Stimulated activated CD8-positive, alpha-beta memory T cell treated with anti-CD3 and anti-CD28 coated beads, Interleukin-4, amount 100 ng/mL, for 24 hours (primary cell): ENCODE results near the gene DPPA4.
"Not testable (repeated sequence)": the region's sequence is repeated elsewhere in the genome, so short reads cannot be mapped to it uniquely, and the experiment has no call there.

Experiments
- DNase-seq: peaks from one replicate; pipeline ENCODE4 v3.0.0-alpha.2; 2020; ENCODE audit warnings: low read depth

DPPA4 gene, protein sequence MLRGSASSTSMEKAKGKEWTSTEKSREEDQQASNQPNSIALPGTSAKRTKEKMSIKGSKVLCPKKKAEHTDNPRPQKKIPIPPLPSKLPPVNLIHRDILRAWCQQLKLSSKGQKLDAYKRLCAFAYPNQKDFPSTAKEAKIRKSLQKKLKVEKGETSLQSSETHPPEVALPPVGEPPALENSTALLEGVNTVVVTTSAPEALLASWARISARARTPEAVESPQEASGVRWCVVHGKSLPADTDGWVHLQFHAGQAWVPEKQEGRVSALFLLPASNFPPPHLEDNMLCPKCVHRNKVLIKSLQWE

DNA sequence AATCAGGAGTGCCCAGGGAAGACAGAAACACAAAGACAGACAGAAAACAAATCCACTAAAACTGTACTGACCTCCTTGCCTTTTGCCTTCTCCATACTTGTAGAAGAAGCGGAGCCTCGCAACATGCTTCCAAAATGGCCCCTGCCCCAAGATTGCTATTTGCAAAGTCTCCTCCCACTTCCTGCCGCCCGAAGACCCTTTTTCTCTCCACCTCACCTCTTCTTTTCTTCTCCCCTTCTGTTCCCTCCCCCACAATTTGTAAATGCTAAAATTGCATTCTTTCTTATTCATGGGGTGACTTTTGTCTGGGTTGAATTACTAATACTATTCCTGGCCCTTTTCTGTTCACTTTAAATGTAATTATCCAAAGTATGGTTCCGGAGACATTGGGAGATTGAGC is at the start of gene DPPA4:
TSS of gene DPPA4 (minus strand) at position 154 of the 400 bp plus-strand sequence. CDS start at position 125, 29 bp downstream.
- no peak for DNase-seq

DNA sequence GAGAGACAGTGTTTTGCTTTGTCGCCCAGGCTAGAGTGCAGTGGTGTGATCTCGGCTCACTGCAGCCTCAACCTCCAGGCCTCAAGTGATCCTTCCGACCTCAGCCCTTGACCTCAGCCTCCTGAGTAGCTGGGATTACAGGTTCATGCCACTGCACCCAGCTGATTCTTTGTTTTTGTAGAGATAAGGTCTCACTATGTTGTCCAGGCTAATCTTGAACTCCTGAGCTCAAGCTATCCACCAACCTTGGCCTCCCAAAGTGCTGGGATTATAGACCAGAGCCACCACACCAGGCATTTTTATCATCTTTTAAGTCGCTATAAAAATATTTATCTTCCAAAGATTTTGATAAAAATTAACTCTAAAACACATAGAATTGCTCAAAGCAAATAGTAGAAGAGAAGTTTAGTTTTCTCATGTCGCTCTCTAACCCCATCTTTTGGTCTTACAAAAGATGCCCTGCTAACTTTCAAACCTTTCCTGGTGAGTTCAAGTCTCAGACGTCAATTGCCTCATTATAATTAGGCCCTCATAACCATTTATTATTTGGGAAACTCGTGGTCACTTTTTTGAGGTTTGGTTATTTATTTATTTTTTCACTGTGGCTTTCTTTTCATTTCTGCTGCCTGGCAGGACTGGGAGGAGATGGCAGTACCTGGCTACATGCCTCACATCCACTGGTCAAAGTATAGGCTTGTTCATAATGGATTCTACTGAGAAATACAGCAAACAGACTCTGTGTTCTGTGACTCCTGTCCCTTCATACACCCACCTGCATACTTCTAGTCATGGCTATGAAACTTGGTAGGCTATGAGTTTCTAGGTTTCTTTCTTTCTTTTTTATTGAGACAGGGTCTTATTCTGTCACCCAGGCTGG is 48.3 kb upstream of the DPPA4 start:
- DNase-seq, result no peak

DNA sequence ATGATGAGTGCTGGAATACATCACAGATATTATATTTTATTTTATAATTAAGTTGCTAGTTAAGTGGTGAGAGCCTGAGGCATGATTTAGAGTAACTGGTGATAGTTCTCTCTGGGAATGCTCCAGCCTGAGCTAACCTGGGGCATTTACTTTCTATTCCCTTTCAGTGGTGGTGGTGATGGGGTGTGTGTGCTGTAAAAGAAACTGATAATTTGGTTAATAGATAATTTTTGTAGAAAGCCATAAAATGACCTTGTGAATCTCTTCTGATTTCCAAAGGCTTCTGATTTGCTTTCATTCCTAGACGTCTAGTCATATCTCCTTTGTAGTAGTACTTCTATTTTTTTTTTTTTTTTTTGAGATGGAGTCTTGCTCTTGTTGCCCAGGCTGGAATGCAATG is 46.8 kb upstream of the DPPA4 start:
- DNase-seq, result no peak

DNA sequence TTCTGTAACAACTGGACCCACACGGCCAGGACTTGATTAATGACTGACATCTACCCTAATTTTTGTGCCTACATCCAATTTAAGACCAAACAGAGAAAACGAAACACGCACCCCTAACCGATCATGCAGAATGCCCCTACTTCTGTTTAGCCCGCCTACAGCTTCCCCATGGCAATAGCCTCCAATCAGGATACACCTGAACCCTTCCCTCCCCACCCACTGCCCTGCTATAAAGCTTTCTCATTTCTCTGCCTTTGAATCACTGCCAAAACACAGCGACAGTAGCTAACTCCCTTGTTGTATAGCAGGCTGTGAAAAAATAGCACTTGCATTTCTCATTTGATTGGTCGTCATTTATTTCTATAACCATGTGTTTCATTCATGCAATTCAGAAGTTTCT is 45.2 kb upstream of the DPPA4 start:
- no peak for DNase-seq

DNA sequence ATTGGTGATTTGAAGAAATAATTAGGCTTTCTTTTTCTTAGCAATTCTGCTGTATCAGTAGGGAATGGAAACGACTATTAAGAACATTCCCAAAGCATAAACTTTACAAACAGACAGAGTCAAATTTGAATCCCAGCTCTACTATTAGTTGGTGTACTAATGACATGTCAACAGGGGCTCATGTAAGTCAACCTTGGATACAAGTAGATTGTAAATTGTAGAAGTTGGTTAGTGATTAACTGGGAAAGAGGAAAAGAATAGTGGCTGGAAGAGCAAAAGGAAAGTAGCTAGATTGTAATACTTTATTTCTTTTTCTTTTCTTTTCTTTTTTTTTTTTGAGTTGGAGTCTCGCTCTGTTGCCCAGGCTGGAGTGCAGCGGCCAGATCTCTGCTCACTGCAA is 38.6 kb upstream of the DPPA4 start:
- no peak for DNase-seq

DNA sequence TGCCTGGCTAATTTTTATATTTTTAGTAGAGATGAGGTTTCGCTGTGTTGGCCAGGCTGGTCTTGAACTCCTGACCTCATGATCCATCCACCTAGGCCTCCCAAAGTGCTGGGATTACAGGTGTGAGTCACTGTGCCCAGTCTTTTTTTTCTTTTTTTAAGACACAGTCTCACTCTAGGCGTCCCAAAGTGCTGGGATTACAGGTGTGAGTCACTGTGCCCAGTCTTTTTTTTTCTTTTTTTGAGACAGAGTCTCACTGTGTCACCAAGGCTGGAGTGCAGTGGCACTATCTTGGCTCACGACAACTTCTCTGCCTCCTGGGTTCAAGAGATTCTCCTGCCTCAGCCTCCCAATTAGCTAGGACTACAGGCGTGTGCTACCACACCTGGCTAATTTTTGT is 37.1 kb upstream of the DPPA4 start:
- not testable (repeated sequence) for DNase-seq

DNA sequence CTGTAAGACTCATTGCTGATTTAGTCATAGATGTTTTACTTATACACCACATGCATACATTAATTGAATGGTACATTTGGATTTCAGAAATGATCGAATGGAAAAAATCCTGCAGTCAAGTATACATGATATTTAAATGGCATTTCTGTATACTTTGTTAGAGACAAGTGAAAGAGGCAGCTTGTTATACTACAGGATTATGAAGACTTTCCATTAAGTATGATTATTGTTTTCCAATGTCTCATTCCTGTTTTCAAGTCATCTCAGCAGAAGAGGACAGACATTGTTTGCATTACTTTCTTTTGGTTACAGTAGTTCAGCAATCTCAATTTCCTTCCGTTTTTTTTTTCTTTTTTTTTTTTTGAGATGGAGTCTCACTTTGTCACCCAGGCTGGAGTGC is 36.6 kb upstream of the DPPA4 start:
- DNase-seq, result no peak

DNA sequence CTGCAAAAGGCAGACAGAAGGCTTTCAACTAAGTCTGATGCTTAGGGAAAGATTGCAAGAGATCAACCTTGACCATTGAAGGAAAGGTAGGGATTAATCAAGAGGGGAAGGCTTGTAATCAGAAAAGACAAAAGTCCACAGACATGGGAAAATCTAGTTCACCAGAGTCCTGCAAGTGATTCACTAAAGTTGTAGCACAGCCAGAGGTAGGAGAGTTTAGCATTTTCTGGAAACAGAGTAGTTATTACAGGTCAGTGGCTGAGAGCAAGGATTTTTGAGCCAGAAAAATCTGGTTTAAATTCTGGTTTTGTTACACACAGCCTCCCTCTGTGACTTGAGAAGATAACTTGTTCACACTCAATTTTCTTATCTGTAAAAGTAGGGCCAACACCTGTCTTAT is 35.3 kb upstream of the DPPA4 start:
- no peak for DNase-seq

DNA sequence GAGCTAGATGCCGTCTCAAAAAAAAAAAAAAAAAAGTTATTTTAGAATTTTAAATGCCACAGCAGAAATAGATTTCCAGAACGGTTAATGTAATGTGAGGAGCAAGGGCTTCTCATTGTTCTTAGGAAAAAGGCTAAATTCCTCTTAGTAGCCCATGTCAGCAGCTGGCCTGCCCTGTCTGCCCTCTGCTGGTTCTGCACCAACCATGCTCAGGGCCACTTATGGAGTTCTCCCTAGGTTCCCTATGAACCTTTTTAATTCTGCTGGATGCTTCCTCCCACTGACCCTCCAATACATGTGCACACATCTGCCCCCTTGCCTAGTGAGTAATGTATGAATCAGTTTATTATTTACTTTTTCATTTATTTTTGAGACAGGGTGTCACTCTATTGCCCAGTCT is 32.2 kb upstream of the DPPA4 start:
- DNase-seq, result no peak

DNA sequence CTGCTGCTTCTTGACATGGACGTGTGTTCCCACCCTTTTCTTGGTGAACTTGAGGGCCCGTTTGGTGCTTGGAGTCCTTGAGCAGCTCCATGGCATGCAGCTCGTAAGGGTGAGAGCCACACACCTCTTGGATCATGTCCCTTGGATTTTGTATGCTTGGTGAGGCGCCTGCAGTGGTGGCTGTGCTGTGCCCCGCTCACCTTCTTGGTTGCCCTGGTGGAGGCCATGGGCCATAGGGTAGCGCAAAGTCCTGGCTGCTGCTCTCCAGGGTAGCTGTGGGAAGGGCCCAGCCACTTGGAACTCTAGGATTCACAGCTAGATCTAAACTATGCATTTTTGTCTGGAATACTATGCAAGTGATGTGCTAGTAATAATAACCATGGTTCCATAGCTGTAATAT is 26.7 kb upstream of the DPPA4 start:
- no peak for DNase-seq

DNA sequence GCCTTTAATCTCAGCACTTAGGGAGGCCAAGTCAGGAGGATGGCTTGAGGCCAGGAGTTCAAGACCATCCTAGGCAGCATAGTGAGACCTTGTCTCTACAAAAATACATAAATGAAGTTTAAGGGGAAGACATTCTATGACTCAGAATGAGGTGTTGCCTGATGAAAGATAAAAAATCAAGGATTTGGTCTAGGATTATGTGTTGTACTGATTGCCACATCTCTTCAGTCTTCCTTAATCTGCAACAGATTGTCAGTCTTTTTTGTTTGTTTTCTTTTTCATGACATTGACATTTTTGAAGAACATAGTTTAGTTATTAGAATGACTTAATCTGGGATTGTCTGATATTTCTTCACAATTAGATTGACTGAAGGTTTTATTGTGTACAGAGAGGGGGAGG is 26.3 kb upstream of the DPPA4 start:
- DNase-seq, result no peak

DNA sequence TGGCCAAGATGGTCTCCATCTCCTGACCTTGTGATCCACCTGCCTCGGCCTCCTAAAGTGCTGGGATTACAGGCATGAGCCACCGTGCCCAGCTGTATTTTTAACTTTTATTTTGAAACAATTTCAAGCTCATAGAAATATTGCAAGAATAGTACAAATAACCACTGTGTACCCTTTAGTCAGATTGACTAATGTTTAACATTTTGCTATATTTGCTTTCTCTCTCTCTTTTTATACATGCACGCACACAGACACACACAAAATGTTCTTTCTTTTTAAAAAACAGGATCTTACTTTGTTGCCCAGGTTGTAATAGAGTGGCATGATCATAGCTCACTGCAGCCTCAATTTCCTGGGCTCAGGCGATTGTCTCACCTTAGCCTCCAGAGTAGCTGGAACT is 25.5 kb upstream of the DPPA4 start:
- DNase-seq, result no peak

DNA sequence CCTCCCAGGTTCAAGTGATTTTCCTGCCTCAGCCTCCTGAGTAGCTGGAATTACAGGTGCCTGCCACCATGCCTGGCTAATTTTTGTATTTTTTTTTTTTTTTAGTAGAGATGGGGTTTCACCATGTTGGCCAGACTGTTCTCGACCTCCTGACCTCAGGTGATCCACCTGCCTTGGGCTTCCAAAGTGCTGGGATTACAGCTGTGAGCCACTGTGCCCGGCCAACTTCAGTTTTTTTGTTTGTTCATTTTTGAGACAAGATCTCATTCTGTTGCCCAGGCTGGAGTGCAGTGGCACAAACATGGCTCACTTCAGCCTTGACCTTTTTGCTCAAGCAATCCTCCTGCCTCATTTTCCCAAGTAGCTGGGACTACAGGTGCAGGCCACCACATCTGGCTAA is 21.5 kb upstream of the DPPA4 start:
- DNase-seq, result not testable (repeated sequence)

DNA sequence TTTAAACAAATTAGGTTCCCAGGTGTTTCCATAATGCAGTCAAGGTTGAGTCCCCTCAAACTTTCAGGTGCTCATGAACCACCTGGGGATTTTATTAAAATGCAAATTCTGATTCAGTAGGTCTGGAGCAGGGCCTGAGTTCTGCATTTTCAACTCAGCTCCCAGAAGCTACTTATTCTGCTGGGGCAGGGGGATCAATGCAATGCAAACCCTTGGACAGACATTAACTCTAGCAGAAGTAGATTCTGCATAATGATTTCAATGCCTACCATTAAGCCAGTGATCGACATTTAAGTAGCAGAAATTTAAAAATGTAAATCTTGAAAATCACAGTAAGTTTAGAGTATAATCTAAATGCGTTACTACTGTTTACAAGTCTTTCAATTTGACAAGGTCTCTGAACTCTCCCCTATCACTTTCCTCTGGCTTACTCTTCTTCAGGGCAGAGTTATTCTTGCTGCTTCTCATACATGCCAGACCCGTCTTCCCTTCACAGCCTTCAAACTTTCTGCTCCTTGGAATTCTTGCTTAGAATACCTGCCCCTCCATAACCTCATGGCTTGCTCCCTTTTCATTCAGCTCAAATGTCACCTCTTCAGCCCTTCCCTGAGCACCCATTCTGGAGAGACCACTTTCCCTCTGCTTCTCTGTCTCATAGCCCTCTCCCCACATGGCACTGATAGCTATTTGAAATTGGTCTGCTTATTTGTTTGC is 19.3 kb upstream of the DPPA4 start:
- DNase-seq, result no peak

DNA sequence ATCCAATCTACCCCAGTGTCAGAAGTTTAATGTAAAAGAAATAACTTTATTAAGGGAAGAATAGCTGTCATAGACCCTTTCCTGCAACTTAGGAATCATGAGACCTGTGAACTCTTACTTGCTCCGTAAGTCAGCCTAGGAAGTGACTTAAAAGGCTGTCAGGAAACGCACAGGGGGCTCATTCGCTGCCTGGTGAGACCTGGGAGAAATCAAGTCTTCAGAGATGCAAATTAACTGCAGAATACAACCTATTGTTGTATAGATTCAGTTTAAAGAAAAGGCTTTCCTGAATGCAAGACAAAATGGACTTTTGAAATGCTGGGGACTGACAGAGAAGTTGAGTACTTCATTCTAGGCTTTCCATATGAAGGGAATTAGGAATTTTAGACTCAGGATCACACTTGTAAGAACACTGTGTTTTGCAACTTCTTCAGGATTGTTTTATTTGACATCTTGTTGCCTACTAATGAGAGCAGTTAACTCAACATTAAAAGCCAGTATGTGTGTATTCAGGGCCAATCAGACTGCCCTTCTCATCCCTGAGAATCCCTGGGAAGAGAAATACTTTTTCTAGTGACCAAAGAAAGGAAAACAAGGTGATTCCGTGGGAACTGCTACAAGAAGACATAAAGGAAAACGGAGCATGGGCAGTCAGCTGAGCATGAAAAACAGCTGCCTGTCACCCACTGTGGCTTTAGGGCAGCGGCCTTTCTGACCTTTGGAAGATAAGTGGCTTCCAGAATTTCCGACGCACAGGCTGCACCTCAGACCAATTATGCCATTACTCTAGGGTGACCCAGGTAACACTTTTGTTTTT is 18.5 kb upstream of the DPPA4 start:
- DNase-seq, result no peak

DNA sequence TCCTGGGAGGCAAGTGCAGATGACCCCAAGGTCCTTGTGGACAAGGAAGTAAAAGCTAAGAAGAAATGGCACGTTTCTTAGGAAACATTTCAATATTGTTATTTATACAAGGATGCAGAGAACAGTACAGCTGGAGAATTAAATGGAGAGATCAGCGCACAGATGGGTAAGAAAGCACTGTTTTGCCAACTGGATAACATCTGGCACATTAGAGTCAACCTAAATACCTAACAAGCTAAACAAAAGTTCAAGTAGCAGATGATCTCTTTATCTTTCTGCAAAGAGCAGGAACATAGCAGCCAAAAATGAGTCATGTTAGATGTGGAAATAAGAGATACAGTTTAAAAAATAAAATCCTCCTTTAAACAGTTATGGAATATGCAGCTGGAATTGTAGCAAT is 15.7 kb upstream of the DPPA4 start:
- DNase-seq, result no peak

DNA sequence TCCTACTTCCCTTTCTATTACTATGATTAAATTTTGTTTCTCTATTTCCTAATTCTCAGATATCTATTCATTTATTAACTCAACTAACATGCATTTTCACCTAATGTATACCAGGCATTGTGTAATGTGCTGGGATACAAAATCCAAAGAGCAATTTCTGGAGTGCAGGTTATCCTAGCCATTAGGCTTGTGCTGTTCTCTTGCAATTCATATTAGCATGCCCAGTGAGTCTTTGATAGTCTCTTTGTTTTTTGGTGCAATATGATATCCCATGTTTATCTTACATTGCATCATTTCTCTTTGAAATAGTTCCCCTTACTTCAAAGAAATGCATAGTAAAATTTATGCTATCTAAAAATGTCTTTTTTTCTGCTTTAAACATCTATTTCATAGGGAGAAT is 13.9 kb upstream of the DPPA4 start:
- no peak for DNase-seq

DNA sequence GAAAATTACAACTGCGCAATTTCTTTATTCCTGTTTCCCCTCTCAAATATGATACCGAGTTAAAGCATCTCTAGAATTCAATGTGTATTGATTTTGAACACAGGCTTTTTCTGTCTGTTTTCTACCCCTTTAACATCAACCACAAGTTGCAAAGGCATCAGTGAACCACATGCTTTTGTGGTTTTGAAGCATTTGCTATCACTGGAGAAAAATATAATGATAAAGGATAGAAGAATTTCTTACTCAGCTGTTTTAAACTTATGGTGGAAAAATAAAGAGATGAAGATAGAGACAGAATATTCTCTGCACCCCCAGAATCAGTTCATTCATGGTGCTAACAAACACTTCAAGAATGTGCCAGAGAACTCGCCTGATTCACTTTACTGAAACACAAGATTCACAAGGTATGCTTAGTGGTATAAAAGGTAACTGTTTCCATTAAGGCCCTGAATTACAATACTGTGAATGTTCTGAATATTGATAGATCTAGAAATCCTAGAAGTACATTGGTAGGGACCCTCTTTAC is 9.5 kb upstream of the DPPA4 start:
- DNase-seq, result no peak

DNA sequence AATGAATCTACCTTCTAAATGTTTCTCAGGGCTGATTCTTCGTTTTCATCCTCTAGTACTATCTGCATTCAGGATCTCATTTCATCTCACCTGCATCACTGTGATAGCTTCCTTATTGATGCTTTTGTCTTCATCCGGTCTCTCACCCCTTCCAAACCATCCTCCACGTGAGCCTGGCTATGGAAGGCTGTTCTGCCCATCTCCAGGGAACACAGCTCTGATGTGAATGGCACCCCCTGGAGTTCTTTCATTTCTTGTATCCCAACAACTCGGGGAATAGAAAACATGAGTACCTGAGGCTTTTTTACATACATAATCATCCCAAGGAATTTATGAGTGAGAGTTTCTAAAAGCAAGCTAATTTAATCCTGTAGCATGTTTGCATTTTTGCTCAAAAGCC is 8.8 kb upstream of the DPPA4 start:
- DNase-seq, result no peak

DNA sequence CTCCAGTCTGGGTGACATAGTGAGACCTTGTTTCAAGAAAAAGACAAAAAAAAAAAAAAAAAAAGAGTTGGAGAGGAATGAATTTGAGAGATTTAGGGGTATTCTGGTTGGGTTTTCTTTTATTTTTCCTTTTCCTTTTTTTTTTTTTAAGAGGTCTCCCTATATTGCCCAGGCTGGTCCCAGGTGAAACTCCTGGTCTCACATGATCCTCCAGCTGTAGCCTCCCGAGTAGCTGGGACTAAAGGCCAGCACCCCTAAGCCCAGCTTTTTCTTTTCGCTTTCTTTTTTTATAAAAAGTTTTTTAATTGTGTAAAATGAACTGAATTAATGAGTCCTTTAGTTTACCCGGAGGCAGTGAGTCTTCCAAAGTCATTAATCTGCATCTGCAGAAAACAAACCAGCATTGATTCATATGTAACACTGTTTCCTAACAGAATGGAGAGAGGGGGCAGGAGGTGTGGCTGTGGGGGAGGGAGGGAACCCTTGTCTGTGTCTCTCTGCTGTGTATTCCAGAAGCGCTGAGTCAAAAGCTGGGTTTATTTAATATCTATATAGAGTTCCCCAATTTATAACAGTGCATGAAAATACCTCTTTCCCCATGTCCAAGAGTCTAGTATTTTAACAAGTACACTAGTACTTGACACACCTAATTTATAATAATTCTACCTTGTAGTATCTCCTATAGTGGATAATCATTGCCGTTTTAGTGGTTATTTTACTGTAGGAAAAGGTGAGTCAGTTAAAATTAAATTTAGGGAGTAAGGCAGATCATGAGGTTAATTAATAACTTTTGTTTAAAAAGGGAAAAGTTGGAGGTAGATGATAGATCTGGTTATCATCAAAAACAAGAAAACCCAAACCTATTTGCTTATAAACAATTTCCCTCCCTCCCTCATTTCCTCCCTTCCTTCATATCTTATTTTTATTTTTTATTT is 2.6 kb upstream of the DPPA4 start:
- DNase-seq, result no peak

DNA sequence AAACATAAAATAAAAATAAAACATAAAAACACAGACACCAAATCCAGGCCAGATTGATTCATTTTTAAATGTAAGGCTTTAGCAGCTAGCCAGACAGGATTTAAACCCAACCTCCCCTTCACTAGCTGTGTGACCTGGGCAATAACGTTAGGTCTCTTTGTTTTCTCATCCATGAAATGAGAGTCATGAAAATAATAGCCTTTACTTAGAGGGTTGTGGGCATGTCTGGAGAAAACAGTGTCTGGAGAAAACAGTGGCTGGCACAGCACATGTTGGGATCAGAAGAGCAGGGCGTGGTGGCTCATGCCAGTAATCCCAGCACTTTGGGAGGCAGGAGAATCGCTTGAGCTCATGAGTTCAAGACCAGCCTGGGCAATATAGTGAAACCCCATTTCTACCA is 1.9 kb upstream of the DPPA4 start:
- DNase-seq, result no peak
